ENCODE results near the gene C11orf91.

Gene C11orf91

GRCh38 chr11:33696411-33696810 is 4.2 kb downstream of the C11orf91 start:
- no peaks in the 10 kb centered on the region for H3K9me3 ChIP-seq (ENCODE audit: control insufficient read depth, insufficient read depth, low read depth, low read length)
- H3K4me1 ChIP-seq (ENCODE audit: control insufficient read depth, insufficient read depth, low read length) = peaks cover 44% of the 10 kb centered on the region
- H3K27ac ChIP-seq (ENCODE audit: low read depth, low read length) = no peak overlapping the region
- H3K27me3 ChIP-seq (ENCODE audit: control insufficient read depth, insufficient read depth, low read length) = peaks cover 14% of the 10 kb centered on the region
- no peaks in the 10 kb centered on the region for H3K36me3 ChIP-seq (ENCODE audit: control insufficient read depth, insufficient read depth, low read length)
- no peak overlapping the region for H3K9ac ChIP-seq (ENCODE audit: low read length)
- no peak overlapping the region for H3K4me3 ChIP-seq (ENCODE audit: low read depth, low read length)

GRCh38 chr11:33695051-33695566 is 5.5 kb downstream of the C11orf91 start:
- Histone ChIP-seq H3K4me1 (ENCODE audit: control insufficient read depth, insufficient read depth, low read length) (peaks cover 49% of the 10 kb centered on the region), H3K4me3 (ENCODE audit: low read depth, low read length) (no peak overlapping the region), H3K36me3 (ENCODE audit: control insufficient read depth, insufficient read depth, low read length) (no peaks in the 10 kb centered on the region), H3K27ac (ENCODE audit: low read depth, low read length) (no peak overlapping the region), H3K9ac (ENCODE audit: low read length) (no peak overlapping the region), H3K9me3 (ENCODE audit: control insufficient read depth, insufficient read depth, low read depth, low read length) (no peaks in the 10 kb centered on the region), H3K27me3 (ENCODE audit: control insufficient read depth, insufficient read depth, low read length) (peaks cover 14% of the 10 kb centered on the region)

DNA sequence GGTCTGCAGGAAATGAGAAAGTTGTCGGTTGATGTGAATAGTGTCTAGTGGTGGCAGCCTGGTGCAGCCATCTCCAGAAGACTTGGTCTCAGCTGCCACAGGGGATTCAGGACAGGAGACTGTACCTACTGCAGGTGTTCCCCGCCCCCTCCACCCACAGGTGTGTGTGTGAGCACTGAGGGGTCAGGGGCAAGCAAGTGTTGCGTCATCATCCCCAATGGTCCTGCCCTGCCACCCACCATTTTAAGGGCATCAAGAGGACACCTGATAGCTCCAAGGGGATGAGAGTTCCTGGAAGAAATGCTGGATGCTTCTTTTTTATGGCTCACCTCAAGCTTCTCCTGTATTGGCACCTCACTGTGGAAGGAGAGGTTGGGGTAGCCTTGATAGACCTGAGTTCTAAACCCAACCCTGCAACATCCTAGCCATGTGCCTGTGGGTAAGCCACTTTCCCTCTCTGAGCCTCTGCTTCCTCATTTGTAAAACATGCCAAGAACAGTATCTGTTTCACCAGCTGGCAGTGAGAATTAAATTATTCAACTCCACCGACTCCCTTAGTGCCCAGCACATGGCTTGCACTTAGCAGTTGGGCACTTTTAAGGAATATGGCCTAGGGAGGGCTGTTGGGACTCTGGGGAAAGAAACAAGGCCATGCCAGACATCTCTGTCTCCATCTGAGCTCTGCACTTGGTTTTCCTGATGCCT is 6.1 kb downstream of the C11orf91 start:
- no peak overlapping the region for H3K27ac ChIP-seq (ENCODE audit: low read depth, low read length)
- peaks cover 44% of the 10 kb centered on the region for H3K4me1 ChIP-seq (ENCODE audit: control insufficient read depth, insufficient read depth, low read length)
- peaks cover 8% of the 10 kb centered on the region for H3K27me3 ChIP-seq (ENCODE audit: control insufficient read depth, insufficient read depth, low read length)
- no peak overlapping the region for H3K9ac ChIP-seq (ENCODE audit: low read length)
- no peaks in the 10 kb centered on the region for H3K9me3 ChIP-seq (ENCODE audit: control insufficient read depth, insufficient read depth, low read depth, low read length)
- no peaks in the 10 kb centered on the region for H3K36me3 ChIP-seq (ENCODE audit: control insufficient read depth, insufficient read depth, low read length)
- no peak overlapping the region for H3K4me3 ChIP-seq (ENCODE audit: low read depth, low read length)

- no peak overlapping the region for H3K27ac ChIP-seq (ENCODE audit: low read depth, low read length)
Measured at GRCh38 chr11:33692541-33692940, 8.1 kb downstream of the C11orf91 start.

DNA sequence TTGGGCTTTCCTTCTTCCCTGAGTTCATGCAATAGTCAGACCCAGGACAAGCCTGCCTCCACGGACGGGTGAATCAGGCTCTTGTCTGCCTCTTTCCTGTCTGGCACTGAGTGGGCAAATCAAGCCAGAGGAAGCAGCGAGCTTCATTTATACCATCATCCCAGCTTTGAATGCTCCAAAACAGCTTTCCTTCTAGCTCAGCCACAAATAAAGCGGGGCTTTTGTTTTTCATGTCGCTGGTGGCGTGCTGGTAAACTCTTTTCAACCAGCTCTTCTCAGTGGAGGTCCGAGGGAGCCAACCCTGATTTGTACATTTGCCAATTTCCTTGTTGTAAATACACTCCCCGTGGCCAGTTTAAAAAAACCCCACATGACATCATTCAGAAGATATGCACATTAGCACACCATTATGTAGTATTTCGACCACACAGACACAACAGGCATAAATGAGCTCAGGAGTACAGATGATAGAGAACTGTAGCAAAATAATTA is 8.6 kb downstream of the C11orf91 start:
- H3K27me3 ChIP-seq (ENCODE audit: control insufficient read depth, insufficient read depth, low read length) = no peaks in the 10 kb centered on the region
- H3K9ac ChIP-seq (ENCODE audit: low read length) = no peak overlapping the region
- no peaks in the 10 kb centered on the region for H3K9me3 ChIP-seq (ENCODE audit: control insufficient read depth, insufficient read depth, low read depth, low read length)
- H3K4me3 ChIP-seq (ENCODE audit: low read depth, low read length) = no peak overlapping the region
- no peak overlapping the region for H3K27ac ChIP-seq (ENCODE audit: low read depth, low read length)
- H3K36me3 ChIP-seq (ENCODE audit: control insufficient read depth, insufficient read depth, low read length) = no peaks in the 10 kb centered on the region
- H3K4me1 ChIP-seq (ENCODE audit: control insufficient read depth, insufficient read depth, low read length) = peaks cover 37% of the 10 kb centered on the region

More at GRCh38 chr11:33692541-33692940, 8.1 kb downstream of the C11orf91 start:
- H3K36me3 ChIP-seq (ENCODE audit: control insufficient read depth, insufficient read depth, low read length) = no peaks in the 10 kb centered on the region
- H3K9me3 ChIP-seq (ENCODE audit: control insufficient read depth, insufficient read depth, low read depth, low read length) = no peaks in the 10 kb centered on the region
- no peaks in the 10 kb centered on the region for H3K27me3 ChIP-seq (ENCODE audit: control insufficient read depth, insufficient read depth, low read length)
- no peak overlapping the region for H3K4me3 ChIP-seq (ENCODE audit: low read depth, low read length)
- no peak overlapping the region for H3K9ac ChIP-seq (ENCODE audit: low read length)
- peaks cover 37% of the 10 kb centered on the region for H3K4me1 ChIP-seq (ENCODE audit: control insufficient read depth, insufficient read depth, low read length)

GRCh38 chr11:33691066-33691864 is 9.4 kb downstream of the C11orf91 start:
- no peaks in the 10 kb centered on the region for H3K9me3 ChIP-seq (ENCODE audit: control insufficient read depth, insufficient read depth, low read depth, low read length)
- peaks cover 37% of the 10 kb centered on the region for H3K4me1 ChIP-seq (ENCODE audit: control insufficient read depth, insufficient read depth, low read length)
- H3K4me3 ChIP-seq (ENCODE audit: low read depth, low read length) = no peak overlapping the region
- no peaks in the 10 kb centered on the region for H3K36me3 ChIP-seq (ENCODE audit: control insufficient read depth, insufficient read depth, low read length)
- no peak overlapping the region for H3K27ac ChIP-seq (ENCODE audit: low read depth, low read length)
- H3K9ac ChIP-seq (ENCODE audit: low read length) = no peak overlapping the region
- no peaks in the 10 kb centered on the region for H3K27me3 ChIP-seq (ENCODE audit: control insufficient read depth, insufficient read depth, low read length)

DNA sequence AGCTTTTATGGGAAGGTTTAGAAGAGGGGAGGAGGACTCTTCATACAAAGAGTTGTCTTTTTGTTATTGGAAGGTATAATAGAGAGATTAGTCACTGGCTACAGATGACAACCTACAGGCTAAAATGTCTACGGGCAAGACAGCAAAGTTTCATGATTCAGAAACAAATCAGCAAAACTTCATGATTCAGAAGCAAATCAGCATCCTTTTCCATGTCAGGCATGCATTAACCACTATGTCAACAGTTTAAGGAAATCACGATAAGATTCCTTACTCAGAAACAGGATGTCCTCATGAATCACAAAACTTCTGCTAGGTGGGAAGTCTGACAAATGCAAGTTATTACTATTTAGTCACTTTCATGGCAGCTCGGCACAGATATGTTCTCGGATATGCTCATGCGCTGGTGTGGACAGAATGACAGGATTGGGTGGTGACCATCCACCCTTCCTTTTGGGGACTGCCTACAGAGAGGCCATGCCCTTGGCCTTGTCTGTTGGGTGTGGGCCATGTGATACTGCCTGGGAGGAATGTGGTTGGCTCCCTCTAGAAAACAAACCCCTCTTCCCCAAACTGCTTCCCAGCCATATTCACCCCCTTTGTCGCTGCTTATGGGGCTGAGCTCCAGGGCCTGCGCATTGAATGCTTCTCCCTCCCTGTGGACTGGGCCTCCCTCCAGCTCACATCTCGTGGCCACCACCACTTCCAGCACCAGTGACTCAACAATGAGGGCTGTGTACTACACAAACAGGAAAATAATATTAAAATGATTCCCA is 10.1 kb downstream of the C11orf91 start:
- H3K4me3 ChIP-seq (ENCODE audit: low read depth, low read length) = no peak overlapping the region
- H3K9ac ChIP-seq (ENCODE audit: low read length) = no peak overlapping the region
- peaks cover 32% of the 10 kb centered on the region for H3K4me1 ChIP-seq (ENCODE audit: control insufficient read depth, insufficient read depth, low read length)
- H3K27me3 ChIP-seq (ENCODE audit: control insufficient read depth, insufficient read depth, low read length) = no peaks in the 10 kb centered on the region
- H3K27ac ChIP-seq (ENCODE audit: low read depth, low read length) = no peak overlapping the region
- H3K36me3 ChIP-seq (ENCODE audit: control insufficient read depth, insufficient read depth, low read length) = no peaks in the 10 kb centered on the region
- H3K9me3 ChIP-seq (ENCODE audit: control insufficient read depth, insufficient read depth, low read depth, low read length) = no peaks in the 10 kb centered on the region

DNA sequence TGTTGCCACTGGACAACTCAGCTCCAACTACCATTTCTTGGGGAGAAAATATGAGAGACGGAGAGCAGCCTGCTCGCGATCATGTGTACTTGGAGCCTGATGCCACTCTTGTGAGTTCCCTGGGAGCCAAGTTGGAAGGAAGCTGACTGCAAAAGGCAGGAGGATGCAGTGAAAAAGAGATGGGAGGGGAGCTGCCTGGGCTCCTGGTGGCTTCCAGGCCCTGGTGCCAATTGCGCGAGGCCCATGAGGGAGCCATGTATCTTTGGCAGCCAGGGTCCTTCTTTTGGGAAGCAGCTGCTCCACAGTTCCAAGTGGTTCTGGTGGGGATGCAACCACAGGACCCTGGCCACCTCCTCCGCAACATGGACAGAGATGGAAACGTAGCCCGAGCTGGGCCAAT is 11.1 kb downstream of the C11orf91 start:
- Histone ChIP-seq H3K4me1 (ENCODE audit: control insufficient read depth, insufficient read depth, low read length) (peaks cover 26% of the 10 kb centered on the region), H3K4me3 (ENCODE audit: low read depth, low read length) (no peak overlapping the region), H3K9me3 (ENCODE audit: control insufficient read depth, insufficient read depth, low read depth, low read length) (no peaks in the 10 kb centered on the region), H3K27me3 (ENCODE audit: control insufficient read depth, insufficient read depth, low read length) (no peaks in the 10 kb centered on the region), H3K36me3 (ENCODE audit: control insufficient read depth, insufficient read depth, low read length) (no peaks in the 10 kb centered on the region), H3K27ac (ENCODE audit: low read depth, low read length) (no peak overlapping the region), H3K9ac (ENCODE audit: low read length) (no peak overlapping the region)

GRCh38 chr11:33689085-33689484 is 11.5 kb downstream of the C11orf91 start:
- no peaks in the 10 kb centered on the region for H3K36me3 ChIP-seq (ENCODE audit: control insufficient read depth, insufficient read depth, low read length)
- H3K4me3 ChIP-seq (ENCODE audit: low read depth, low read length) = no peak overlapping the region
- peaks cover 30% of the 10 kb centered on the region for H3K4me1 ChIP-seq (ENCODE audit: control insufficient read depth, insufficient read depth, low read length)
- no peaks in the 10 kb centered on the region for H3K27me3 ChIP-seq (ENCODE audit: control insufficient read depth, insufficient read depth, low read length)
- H3K27ac ChIP-seq (ENCODE audit: low read depth, low read length) = no peak overlapping the region
- H3K9ac ChIP-seq (ENCODE audit: low read length) = no peak overlapping the region
- H3K9me3 ChIP-seq (ENCODE audit: control insufficient read depth, insufficient read depth, low read depth, low read length) = no peaks in the 10 kb centered on the region

- H3K36me3 ChIP-seq (ENCODE audit: control insufficient read depth, insufficient read depth, low read length) = no peaks in the 10 kb centered on the region
- no peak overlapping the region for H3K9ac ChIP-seq (ENCODE audit: low read length)
- peaks cover 39% of the 10 kb centered on the region for H3K4me1 ChIP-seq (ENCODE audit: control insufficient read depth, insufficient read depth, low read length)
- H3K4me3 ChIP-seq (ENCODE audit: low read depth, low read length) = no peak overlapping the region
- no peaks in the 10 kb centered on the region for H3K27me3 ChIP-seq (ENCODE audit: control insufficient read depth, insufficient read depth, low read length)
- no peaks in the 10 kb centered on the region for H3K9me3 ChIP-seq (ENCODE audit: control insufficient read depth, insufficient read depth, low read depth, low read length)
- H3K27ac ChIP-seq (ENCODE audit: low read depth, low read length) = no peak overlapping the region
Measured at GRCh38 chr11:33687733-33688479, 12.7 kb downstream of the C11orf91 start.

All from HUES6 (cell line).